Activated T-cell treated with anti-CD3 and anti-CD28 coated beads for 4 hours (primary cell): ENCODE data around the gene CLIP2.

Experiments used
- DNase-seq: peaks from one replicate; pipeline ENCODE4 v3.0.0-alpha.2; 2020

CLIP2 gene

GRCh38 chr7:74449144-74449543 is 159.9 kb downstream of the CLIP2 start:
- DNase-seq: no peak

- DNase-seq: peak; percentile 68
Observed at GRCh38 chr7:74449809-74450397, 160.7 kb downstream of the CLIP2 start.

DNA sequence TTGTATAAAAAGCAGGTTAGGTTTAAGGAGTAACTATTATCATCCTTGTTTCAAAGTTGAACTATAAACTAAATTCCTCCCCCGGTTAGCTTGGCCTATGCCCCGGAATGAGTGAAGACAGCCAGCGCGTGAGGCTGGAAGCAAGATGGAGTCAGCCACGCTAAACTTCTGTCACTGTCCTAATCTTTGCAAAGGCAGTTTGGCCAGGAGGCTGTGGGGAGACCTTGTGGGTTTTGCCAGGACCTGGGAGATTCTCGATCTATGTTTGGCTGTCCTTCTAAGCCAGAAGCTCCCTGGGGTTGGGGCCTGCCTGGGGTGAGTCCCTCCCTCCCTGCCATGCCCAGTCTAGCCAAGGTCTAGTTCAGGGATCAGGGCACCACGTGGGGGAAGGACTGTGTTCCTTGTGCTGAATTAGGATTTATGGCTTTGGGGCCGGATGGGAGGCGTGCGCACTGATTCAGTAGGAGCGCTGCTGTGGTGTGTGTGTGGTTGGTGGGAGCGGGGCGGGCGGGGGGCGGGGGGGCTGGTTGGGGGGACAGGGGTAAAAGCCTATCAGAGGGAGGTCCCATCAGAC is 163.6 kb downstream of the CLIP2 start:
- peak; percentile 2 for DNase-seq

GRCh38 chr7:74453322-74454011 is 164.3 kb downstream of the CLIP2 start, which contains the start of gene GTF2IRD1:
TSS of gene GTF2IRD1 (plus strand) at chr7:74453906. CDS start at chr7:74508081, 54,175 bp downstream.
- DNase-seq: peak; percentile 8

DNA sequence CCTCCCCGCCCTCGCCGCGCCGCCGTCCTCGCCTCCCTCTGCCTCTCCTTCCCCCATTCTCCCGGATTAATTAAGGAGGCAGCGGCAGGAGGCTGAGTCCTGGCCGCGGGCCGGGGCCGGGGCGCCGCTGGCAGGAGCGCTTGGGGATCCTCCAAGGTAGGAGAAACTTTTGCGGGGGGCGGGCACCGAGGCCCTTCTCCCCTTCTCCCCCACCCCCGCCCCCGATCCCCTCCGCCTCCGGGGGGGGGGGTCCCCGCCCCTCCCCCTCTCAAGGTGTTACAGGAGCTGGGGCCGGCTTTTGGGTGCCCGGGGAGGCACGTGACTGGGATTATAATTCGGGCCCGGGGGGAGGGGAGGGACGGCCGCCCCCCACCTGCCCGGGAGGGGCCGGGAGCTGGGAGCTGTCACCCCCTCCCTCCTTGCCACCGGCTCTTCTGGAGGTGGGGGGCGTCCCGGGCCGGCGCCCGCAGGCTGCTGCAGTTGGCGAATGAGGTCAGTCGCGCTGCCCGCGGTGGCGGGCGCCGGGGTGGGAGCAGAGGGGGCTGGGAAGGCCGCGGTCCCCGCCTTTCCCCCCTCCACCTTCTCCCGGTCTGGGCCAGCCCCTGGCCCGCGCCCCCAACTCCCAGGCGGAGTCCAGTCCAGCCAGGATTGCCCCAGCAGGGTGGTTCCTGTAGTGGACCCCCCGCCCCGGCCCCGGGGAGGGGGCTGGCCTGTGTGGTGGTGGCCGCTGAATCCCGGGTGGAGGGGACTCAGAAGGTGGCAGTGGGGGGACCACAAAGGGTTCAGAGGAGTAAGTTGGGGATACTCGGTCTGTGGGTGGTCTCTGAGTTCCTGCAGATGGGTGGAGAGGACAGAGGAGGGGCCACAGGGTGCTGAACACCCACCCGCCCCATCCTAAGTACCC is 165.1 kb downstream of the CLIP2 start:
- no peak for DNase-seq

GRCh38 chr7:74454925-74455288 is 165.7 kb downstream of the CLIP2 start:
- DNase-seq: no peak

GRCh38 chr7:74455291-74455804 is 166.1 kb downstream of the CLIP2 start:
- no peak for DNase-seq
